Keratinocyte (primary cell): ENCODE results near the gene PCGF3. TPM values are rescaled to one million over a fixed set of nuclear protein-coding genes. Genes with fewer than 3 reads are reported as not detected.

ENCODE experiments used
- DNase-seq: peaks from one replicate; pipeline ENCODE4 v3.0.0-alpha.2; 2011; ENCODE audit warnings: low read depth, missing footprints, low spot score
- FAIRE-seq: peaks from 2 replicates; lab custom pipeline; 2011; peaks lifted over from hg19 to GRCh38; lab: Jason Lieb, UNC
- H2AFZ ChIP-seq: 2 replicates; pipeline ENCODE4 v1.6.0; 2012; ENCODE audit warnings: low read length, control low read depth, inconsistent platforms; ENCODE audit not compliant: control insufficient read depth
- H3K27ac ChIP-seq: 2 replicates; pipeline ENCODE4 v1.5.1; 2011; ENCODE audit warnings: low read length; ENCODE audit not compliant: control insufficient read depth, insufficient read depth
- H3K27me3 ChIP-seq: 3 replicates; pipeline ENCODE4 v1.6.0; 2011; ENCODE audit warnings: low read length; ENCODE audit not compliant: control insufficient read depth, insufficient read depth; ENCODE audit errors: extremely low read depth
- H3K36me3 ChIP-seq, 2 experiments: 2 replicates in 1 of 2; 3 replicates in 1 of 2; pipeline ENCODE4 v1.5.1; 2011; ENCODE audit warnings: low read length in 2 of 2, mild to moderate bottlenecking in 1 of 2; ENCODE audit not compliant: control insufficient read depth in 2 of 2, insufficient read depth in 2 of 2; ENCODE audit errors: extremely low read depth in 1 of 2
- H3K4me1 ChIP-seq: 3 replicates; pipeline ENCODE4 v1.5.1; 2011; ENCODE audit warnings: low read length; ENCODE audit not compliant: control insufficient read depth, insufficient read depth; ENCODE audit errors: extremely low read depth
- H3K4me2 ChIP-seq: 3 replicates; pipeline ENCODE4 v1.6.0; 2011; ENCODE audit warnings: low read depth, low read length; ENCODE audit not compliant: control insufficient read depth, insufficient read depth; ENCODE audit errors: extremely low read depth
- H3K4me3 ChIP-seq, 3 experiments: fragments of 200-600 bp in 1 of 3; sonication (generic) in 1 of 3; 2 replicates in 2 of 3; 3 replicates in 1 of 3; pipeline ENCODE4 v1.5.1; 2011 to 2016; ENCODE audit warnings: low read length in 3 of 3, mild to moderate bottlenecking in 3 of 3, control low read depth in 2 of 3, inconsistent platforms in 1 of 3, low read depth in 1 of 3, mixed read lengths in 1 of 3, mixed run types in 1 of 3, moderate library complexity in 1 of 3; ENCODE audit not compliant: control insufficient read depth in 2 of 3, insufficient read depth in 2 of 3; ENCODE audit errors: extremely low read depth in 1 of 3
- H3K79me2 ChIP-seq: 2 replicates; pipeline ENCODE4 v1.6.0; 2012; ENCODE audit warnings: low read length; ENCODE audit not compliant: control insufficient read depth, insufficient read depth
- H3K9ac ChIP-seq: 3 replicates; pipeline ENCODE4 v1.6.0; 2011; ENCODE audit warnings: low read length; ENCODE audit not compliant: control insufficient read depth, insufficient read depth; ENCODE audit errors: extremely low read depth
- H3K9me1 ChIP-seq: 3 replicates; pipeline ENCODE4 v1.6.0; 2011; ENCODE audit warnings: low read length; ENCODE audit not compliant: control insufficient read depth, insufficient read depth; ENCODE audit errors: extremely low read depth
- H3K9me3 ChIP-seq: 2 replicates; pipeline ENCODE4 v1.5.1; 2012; ENCODE audit warnings: low read depth, low read length; ENCODE audit not compliant: control insufficient read depth
- H4K20me1 ChIP-seq: 3 replicates; pipeline ENCODE4 v1.6.0; 2011; ENCODE audit warnings: low read length; ENCODE audit not compliant: control insufficient read depth, insufficient read depth; ENCODE audit errors: extremely low read depth
- EZH2 ChIP-seq: IDR thresholded peaks from one replicate; pipeline ENCODE4 v1.6.1; 2012; ENCODE audit warnings: inconsistent platforms, mild to moderate bottlenecking, low read length, moderate library complexity
- dilution Hi-C: fragments of 300-500 bp; cut with MboI; formaldehyde crosslinking; loops from one replicate; pipeline ENCODE4 v1.7.0; 2020; ENCODE audit warnings: low sequenced_read_pairs; ENCODE audit not compliant: extremely low pct_ligation_motif_present
- polyA plus RNA-seq, 5 experiments: library from polyadenylated mRNA; depleted of rRNA in 3 of 5; stranded (reverse) in 3 of 5; stranded (forward) in 1 of 5; unstranded in 1 of 5; fragments of >200 nt; gene quantifications; 1 replicate in 1 of 5; 2 replicates in 3 of 5; 3 replicates in 1 of 5; pipeline versions ENCODE4 v1.2.1 to v1.2.3, GENCODE V29; 2011 to 2012; ENCODE audit warnings: missing spikeins in 2 of 5, low read depth in 1 of 5, low replicate concordance in 1 of 5
- TF ChIP-seq, protein P1 (sequence below), 3 experiments: IDR thresholded peaks in 1 of 3; conservative IDR thresholded peaks in 1 of 3; optimal IDR thresholded peaks in 1 of 3; 2 replicates in 2 of 3; 3 replicates in 1 of 3; pipeline versions ENCODE3 to v1.5.1; 2011; ENCODE audit warnings: low read length in 3 of 3, mild to moderate bottlenecking in 3 of 3, moderate library complexity in 2 of 3, control low read depth in 1 of 3, inconsistent platforms in 1 of 3; ENCODE audit not compliant: insufficient read depth in 2 of 3; ENCODE audit errors: extremely low read depth in 1 of 3

The PCGF3 gene
- polyA plus RNA-seq, 1 donor (not counting 4 experiments of a cell fraction or from before 2014, with no cell fraction given): 40.1 TPM

- Histone ChIP-seq H3K4me3 (no peak overlapping the region), H2AFZ (no peak overlapping the region), H3K27ac (no peak overlapping the region), H3K4me1 (no peaks in the 10 kb centered on the region), H3K79me2 (no peaks in the 10 kb centered on the region), H3K9me3 (no peaks in the 10 kb centered on the region), H3K9me1 (no peaks in the 10 kb centered on the region), H3K36me3 (peaks cover 30 to 38% of the 10 kb centered on the region in 2 experiments), H3K27me3 (no peaks in the 10 kb centered on the region), H3K4me2 (no peak overlapping the region), H3K9ac (no peak overlapping the region), H4K20me1 (peaks cover 5% of the 10 kb centered on the region)
- no peak for DNase-seq
- no peak for TF ChIP-seq EZH2
- TF ChIP-seq, protein P1, sequence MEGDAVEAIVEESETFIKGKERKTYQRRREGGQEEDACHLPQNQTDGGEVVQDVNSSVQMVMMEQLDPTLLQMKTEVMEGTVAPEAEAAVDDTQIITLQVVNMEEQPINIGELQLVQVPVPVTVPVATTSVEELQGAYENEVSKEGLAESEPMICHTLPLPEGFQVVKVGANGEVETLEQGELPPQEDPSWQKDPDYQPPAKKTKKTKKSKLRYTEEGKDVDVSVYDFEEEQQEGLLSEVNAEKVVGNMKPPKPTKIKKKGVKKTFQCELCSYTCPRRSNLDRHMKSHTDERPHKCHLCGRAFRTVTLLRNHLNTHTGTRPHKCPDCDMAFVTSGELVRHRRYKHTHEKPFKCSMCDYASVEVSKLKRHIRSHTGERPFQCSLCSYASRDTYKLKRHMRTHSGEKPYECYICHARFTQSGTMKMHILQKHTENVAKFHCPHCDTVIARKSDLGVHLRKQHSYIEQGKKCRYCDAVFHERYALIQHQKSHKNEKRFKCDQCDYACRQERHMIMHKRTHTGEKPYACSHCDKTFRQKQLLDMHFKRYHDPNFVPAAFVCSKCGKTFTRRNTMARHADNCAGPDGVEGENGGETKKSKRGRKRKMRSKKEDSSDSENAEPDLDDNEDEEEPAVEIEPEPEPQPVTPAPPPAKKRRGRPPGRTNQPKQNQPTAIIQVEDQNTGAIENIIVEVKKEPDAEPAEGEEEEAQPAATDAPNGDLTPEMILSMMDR (optimal IDR thresholded peaks at IDR 0.05 in 1 of 3, IDR thresholded peaks at IDR 0.05 in 1 of 3, conservative IDR thresholded peaks at IDR 0.05 in 1 of 3; ENCODE audit: extremely low read depth in 1 of 3, insufficient read depth in 2 of 3, low read length in 3 of 3): no peak
- dilution Hi-C loops: no loop called here
- FAIRE-seq: no peak
These were observed 33.2 kb downstream of the PCGF3 start for GRCh38 chr4:738781-739280.

- TF ChIP-seq, protein P1 (optimal IDR thresholded peaks at IDR 0.05 in 1 of 3, IDR thresholded peaks at IDR 0.05 in 1 of 3, conservative IDR thresholded peaks at IDR 0.05 in 1 of 3; ENCODE audit: extremely low read depth in 1 of 3, insufficient read depth in 2 of 3, low read length in 3 of 3): no peak
- TF ChIP-seq EZH2: no peak
These were observed 33.9 kb downstream of the PCGF3 start for GRCh38 chr4:739569-739968.

More at GRCh38 chr4:739569-739968, 33.9 kb downstream of the PCGF3 start:
- Histone ChIP-seq H3K9me1 (no peaks in the 10 kb centered on the region), H3K9me3 (no peaks in the 10 kb centered on the region), H3K79me2 (no peaks in the 10 kb centered on the region), H4K20me1 (peaks cover 5% of the 10 kb centered on the region), H3K4me1 (no peaks in the 10 kb centered on the region), H3K4me3 (no peak overlapping the region), H3K27me3 (no peaks in the 10 kb centered on the region), H3K9ac (no peak overlapping the region), H3K4me2 (no peak overlapping the region), H2AFZ (no peak overlapping the region), H3K27ac (no peak overlapping the region), H3K36me3 (peaks cover 23 to 34% of the 10 kb centered on the region in 2 experiments)
- DNase-seq: no peak
- no peak for FAIRE-seq
- dilution Hi-C loops: no loop called here
